ENCODE data around the gene SRSF9. TPM values are rescaled to one million over a fixed set of nuclear protein-coding genes. Genes with fewer than 3 reads are reported as not detected.

SRSF9 gene
- total RNA-seq, 2 experiments from 2014 or later, result 175 to 180 TPM

DNA sequence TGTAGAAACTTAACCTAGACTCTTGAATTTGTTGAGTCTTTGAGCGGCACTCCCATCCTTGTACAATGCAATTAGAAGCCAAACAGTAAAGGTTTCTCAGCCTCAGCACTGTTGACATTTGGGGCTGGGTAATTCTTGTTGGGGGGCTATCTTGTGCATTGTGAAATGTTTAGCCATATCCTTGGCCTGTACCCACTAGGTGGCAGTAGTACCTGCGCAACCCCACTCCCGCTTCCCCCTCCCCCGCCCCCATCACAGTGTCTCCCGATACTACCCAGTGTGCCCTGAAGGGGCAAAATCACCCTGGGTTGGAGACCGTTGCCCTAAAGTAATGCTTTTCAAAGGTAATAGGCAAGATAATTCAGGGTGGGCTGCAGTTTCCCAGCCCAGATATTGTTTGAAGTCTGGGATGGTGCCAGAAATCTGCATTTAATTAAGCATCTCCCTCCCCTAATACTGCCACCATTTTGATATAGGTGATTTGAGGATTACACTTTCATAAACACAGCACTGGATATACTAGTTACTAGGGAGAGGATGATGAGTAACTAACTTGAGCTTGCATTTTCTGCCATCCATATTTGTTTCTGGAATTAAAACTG, 29.8 kb downstream of the SRSF9 start:
- CTCF ChIA-PET, result interaction anchor here (0.6 to 1.5 kb wide), 9 partner anchors 10 to 236 kb away, joined by 3 to 9 read pairs (median 6); partner anchors contain the start of genes DYNLL1, POP5 and SRSF9
- peak; percentile 79 for DNase-seq
- Mint-ChIP-seq H3K27me3 (no peaks in the 10 kb centered on the region), H3K9me3 (no peaks in the 10 kb centered on the region), H3K4me3 (peak overlapping the region; percentile 8), H3K36me3 (ENCODE audit: low read depth) (peaks cover 30% of the 10 kb centered on the region), H3K4me1 (peaks cover 41% of the 10 kb centered on the region), H3K27ac (peak overlapping the region; percentile 35)
- POLR2A ChIA-PET, result interaction anchor here (1.2 to 2.3 kb wide), 3 partner anchors 29 to 30 kb away, joined by 4 to 17 read pairs (median 5); partner anchors contain the start of gene SRSF9

DNA sequence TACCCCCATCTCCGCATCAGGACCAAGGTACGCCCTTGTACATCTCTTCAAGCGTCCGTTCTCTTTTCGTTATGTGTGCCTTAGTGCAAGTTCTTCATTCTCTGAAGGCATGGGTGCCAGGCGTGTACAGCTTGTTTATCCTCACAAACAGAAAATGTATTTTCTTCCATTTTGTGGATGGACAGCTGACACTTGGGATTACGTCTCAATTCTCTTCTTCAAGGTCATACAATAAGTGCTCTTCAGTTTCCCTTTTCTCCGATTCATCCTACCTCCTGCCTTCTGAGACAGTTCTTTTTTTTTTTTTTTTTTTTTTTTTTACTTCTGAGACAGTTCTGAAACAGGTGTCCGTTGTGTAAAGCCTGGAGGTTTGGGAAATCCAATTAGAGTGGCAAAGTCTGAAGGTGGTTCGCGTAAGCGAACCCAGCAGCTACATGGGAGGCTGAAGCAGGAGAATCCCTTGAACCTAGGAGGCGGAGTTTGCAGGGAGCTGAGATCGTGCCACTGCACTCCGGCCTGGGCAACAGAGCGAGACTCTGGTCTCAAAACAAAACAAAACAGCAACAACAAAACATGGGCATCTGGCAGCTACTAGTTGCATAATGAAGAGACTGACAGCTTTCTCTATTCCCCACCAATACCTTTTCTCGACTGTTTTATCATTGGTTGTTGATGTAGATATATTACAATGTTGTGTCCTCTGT, 30.9 kb downstream of the SRSF9 start:
- Mint-ChIP-seq H3K27ac (peak overlapping the region; percentile 95), H3K36me3 (ENCODE audit: low read depth) (peaks cover 21% of the 10 kb centered on the region), H3K4me1 (peaks cover 30% of the 10 kb centered on the region), H3K9me3 (no peaks in the 10 kb centered on the region), H3K27me3 (peaks cover 2% of the 10 kb centered on the region), H3K4me3 (peak overlapping the region; percentile 91)
- DNase-seq, result no peak
- POLR2A ChIA-PET, result interaction anchor here (0.8 to 2.3 kb wide), 7 partner anchors 8 to 147 kb away, joined by 3 to 17 read pairs (median 8); partner anchors contain the start of genes COQ5, DYNLL1, GATC and RNU4-1
- CTCF ChIA-PET, result interaction anchor here (0.6 to 3.3 kb wide), 20 partner anchors 9 to 360 kb away, joined by 3 to 21 read pairs (median 4); partner anchors contain the start of genes PLA2G1B, RNU4-1, SIRT4 and SRSF9

GRCh38 chr12:120437735-120438494, 31.6 kb downstream of the SRSF9 start, which contains the start of gene COX6A1:
COX6A1 (plus strand) TSS chr12:120438113; CDS start chr12:120438127, 14 bp downstream.
- H3K9me3 Mint-ChIP-seq, result no peaks in the 10 kb centered on the region
- H3K36me3 Mint-ChIP-seq (ENCODE audit: low read depth), result peaks cover 21% of the 10 kb centered on the region
- CTCF ChIA-PET, result interaction anchor here (0.6 to 3.3 kb wide), 16 partner anchors 9 to 241 kb away, joined by 3 to 21 read pairs (median 4); partner anchors contain the start of genes PLA2G1B, POP5, RNU4-1 and SIRT4
- peak within 1 kb of the TSS; percentile 91 for H3K4me3 Mint-ChIP-seq
- H3K4me1 Mint-ChIP-seq, result peaks cover 31% of the 10 kb centered on the region
- peaks cover 2% of the 10 kb centered on the region for H3K27me3 Mint-ChIP-seq
- POLR2A ChIA-PET, result interaction anchor here (0.8 to 2.3 kb wide), 8 partner anchors 9 to 146 kb away, joined by 3 to 17 read pairs (median 8); partner anchors contain the start of genes COQ5, DYNLL1, GATC and RNU4-1
- peak within 1 kb of the TSS; percentile 95 for H3K27ac Mint-ChIP-seq
- peak; percentile 98 for DNase-seq

DNA sequence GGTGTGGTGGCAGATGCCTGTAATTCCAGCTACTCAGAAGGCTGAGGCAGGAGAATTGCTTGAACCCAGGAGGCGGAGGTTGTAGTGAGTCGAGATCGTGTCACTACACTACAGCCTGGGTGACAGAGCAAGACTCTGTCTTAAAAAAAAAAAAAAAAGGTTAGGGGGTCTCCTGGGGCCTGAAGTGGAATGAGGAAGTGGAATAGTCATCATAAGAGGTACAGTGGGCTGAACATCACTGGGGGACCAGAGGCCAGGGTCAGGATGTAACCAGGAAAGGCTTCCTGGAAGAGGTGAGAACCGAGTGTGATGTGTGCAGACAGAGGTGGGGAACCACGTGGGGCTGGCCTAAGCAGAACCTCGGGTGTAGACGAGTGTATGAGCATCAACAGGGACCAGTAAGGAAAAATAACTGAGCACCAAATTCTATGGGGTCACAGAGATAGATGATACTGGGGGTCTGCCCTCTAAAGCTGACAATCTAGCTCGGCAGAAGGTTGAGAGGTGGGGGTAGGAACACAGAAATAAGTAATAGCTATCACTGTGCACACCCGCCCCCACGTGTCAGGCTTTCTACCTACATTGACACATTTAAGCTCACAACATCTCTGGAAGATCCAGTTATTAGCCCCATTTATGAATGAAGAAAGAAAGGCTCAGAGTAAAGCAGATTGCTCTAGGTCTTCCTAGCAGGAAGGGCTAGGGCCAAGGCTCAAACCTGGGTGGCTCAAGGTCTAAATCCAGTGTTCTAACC, 36.6 kb downstream of the SRSF9 start:
- peaks cover 12% of the 10 kb centered on the region for H3K27me3 Mint-ChIP-seq
- no peak overlapping the region for H3K27ac Mint-ChIP-seq
- POLR2A ChIA-PET, result interaction anchor here (0.6 to 0.7 kb wide), 2 partner anchors 31 to 48 kb away, joined by 3 read pairs; no protein-coding TSS in a partner anchor
- DNase-seq, result no peak
- CTCF ChIA-PET, result interaction anchor here (1.1 to 1.5 kb wide), 2 partner anchors 34 to 75 kb away, joined by 4 to 6 read pairs; no protein-coding TSS in a partner anchor
- no peak overlapping the region for H3K4me3 Mint-ChIP-seq
- H3K36me3 Mint-ChIP-seq (ENCODE audit: low read depth), result no peaks in the 10 kb centered on the region
- H3K9me3 Mint-ChIP-seq, result no peaks in the 10 kb centered on the region
- peaks cover 14% of the 10 kb centered on the region for H3K4me1 Mint-ChIP-seq

GRCh38 chr12:120429368-120429767, 40.2 kb downstream of the SRSF9 start:
- H3K27ac Mint-ChIP-seq, result no peak overlapping the region
- H3K36me3 Mint-ChIP-seq (ENCODE audit: low read depth), result no peaks in the 10 kb centered on the region
- no peak overlapping the region for H3K4me3 Mint-ChIP-seq
- H3K9me3 Mint-ChIP-seq, result no peaks in the 10 kb centered on the region
- ChIA-PET CTCF (interaction anchor here (1.0 to 2.9 kb wide), 4 partner anchors 9 to 127 kb away, joined by 4 to 18 read pairs (median 7); partner anchors contain the start of genes COX6A1 and SIRT4), POLR2A (interaction anchor here (1.5 to 1.9 kb wide), 2 partner anchors 136 to 138 kb away, joined by 4 to 6 read pairs; partner anchors contain the start of genes RNU4-1 and RNU4-2)
- H3K4me1 Mint-ChIP-seq, result peaks cover 7% of the 10 kb centered on the region
- no peak for DNase-seq
- peaks cover 19% of the 10 kb centered on the region for H3K27me3 Mint-ChIP-seq

DNA sequence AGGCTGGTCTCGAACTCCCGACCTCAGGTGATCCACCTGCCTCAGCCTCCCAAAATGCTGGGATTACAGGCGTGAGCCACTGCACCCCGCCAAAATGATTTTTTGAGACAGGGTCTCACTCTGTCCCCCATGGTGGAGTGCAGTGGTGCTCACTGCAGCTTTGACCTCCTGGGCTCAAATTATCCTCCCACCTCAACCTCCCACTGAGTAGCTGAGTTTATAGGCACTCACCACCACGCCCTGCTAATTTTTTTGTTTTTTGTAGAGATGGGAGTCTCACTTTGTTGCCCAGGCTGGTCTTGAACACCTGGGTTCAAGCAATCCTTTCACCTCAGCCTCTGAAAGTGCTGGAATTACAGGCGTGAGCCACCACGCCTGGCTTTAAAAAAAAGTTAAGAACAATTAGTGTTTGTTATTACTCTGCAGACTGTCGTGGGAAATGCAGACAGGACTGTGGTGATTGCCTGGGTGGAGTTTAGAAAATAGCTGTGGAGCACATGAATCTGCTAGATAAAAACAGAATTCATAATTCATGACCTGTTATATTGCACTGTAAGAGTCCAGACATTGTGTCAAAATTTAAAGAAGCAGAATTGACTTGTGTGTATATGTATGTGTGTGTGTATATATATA, 40.8 kb downstream of the SRSF9 start:
- no peak for DNase-seq
- Mint-ChIP-seq H3K27me3 (peaks cover 18% of the 10 kb centered on the region), H3K9me3 (no peaks in the 10 kb centered on the region), H3K4me1 (peaks cover 7% of the 10 kb centered on the region), H3K36me3 (ENCODE audit: low read depth) (no peaks in the 10 kb centered on the region), H3K4me3 (no peak overlapping the region), H3K27ac (no peak overlapping the region)
- ChIA-PET POLR2A (interaction anchor here (1.2 to 1.9 kb wide), 3 partner anchors 136 to 137 kb away, joined by 3 to 6 read pairs (median 4); partner anchors contain the start of genes RNU4-1 and RNU4-2), CTCF (interaction anchor here (0.8 to 2.9 kb wide), 3 partner anchors 10 to 102 kb away, joined by 4 to 18 read pairs (median 10); partner anchors contain the start of gene COX6A1)

DNA sequence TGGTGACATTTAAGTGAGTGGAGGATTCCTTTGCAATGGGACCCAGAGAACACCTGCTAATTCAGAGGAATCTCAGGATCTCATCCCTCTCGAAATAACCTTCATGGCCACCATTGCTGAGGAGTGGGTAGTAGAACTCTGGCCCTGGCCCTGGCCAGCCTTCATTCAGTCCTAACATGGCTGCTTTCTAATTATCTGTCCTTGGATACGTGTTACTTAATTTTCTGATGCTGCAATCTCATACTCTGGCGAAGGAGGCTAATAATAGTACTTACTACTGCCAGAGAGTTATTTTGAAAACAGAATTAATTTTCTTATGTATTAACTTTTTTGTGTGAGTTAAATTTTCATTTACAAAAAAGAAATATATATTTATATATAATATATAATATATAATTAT, 43.8 kb downstream of the SRSF9 start:
- POLR2A ChIA-PET, result no interaction called here
- Mint-ChIP-seq H3K9me3 (no peaks in the 10 kb centered on the region), H3K27ac (no peak overlapping the region), H3K4me1 (peaks cover 3% of the 10 kb centered on the region), H3K36me3 (ENCODE audit: low read depth) (no peaks in the 10 kb centered on the region), H3K4me3 (no peak overlapping the region), H3K27me3 (peaks cover 18% of the 10 kb centered on the region)
- DNase-seq, result no peak
- CTCF ChIA-PET, result interaction anchor here (0.6 to 1.0 kb wide), 2 partner anchors 10 to 69 kb away, joined by 3 read pairs; no protein-coding TSS in a partner anchor

GRCh38 chr12:120422892-120423456, 46.6 kb downstream of the SRSF9 start:
- POLR2A ChIA-PET, result no interaction called here
- no peak overlapping the region for H3K4me3 Mint-ChIP-seq
- H3K27me3 Mint-ChIP-seq, result peaks cover 7% of the 10 kb centered on the region
- no peak for DNase-seq
- H3K36me3 Mint-ChIP-seq (ENCODE audit: low read depth), result no peaks in the 10 kb centered on the region
- H3K27ac Mint-ChIP-seq, result no peak overlapping the region
- H3K4me1 Mint-ChIP-seq, result no peaks in the 10 kb centered on the region
- CTCF ChIA-PET, result interaction anchor here (0.6 kb wide), 1 partner anchor 98 kb away, joined by 3 read pairs; no protein-coding TSS in a partner anchor
- no peaks in the 10 kb centered on the region for H3K9me3 Mint-ChIP-seq

GRCh38 chr12:120421701-120422100, 47.8 kb downstream of the SRSF9 start:
- CTCF ChIA-PET, result interaction anchor here (0.5 kb wide), 1 partner anchor 104 kb away, joined by 4 read pairs; no protein-coding TSS in a partner anchor
- Mint-ChIP-seq H3K27me3 (peaks cover 2% of the 10 kb centered on the region), H3K36me3 (ENCODE audit: low read depth) (no peaks in the 10 kb centered on the region), H3K9me3 (no peaks in the 10 kb centered on the region), H3K27ac (no peak overlapping the region), H3K4me3 (no peak overlapping the region), H3K4me1 (no peaks in the 10 kb centered on the region)
- DNase-seq, result no peak
- POLR2A ChIA-PET, result no interaction called here

GRCh38 chr12:120417917-120418580, 51.5 kb downstream of the SRSF9 start:
- Mint-ChIP-seq H3K4me1 (no peaks in the 10 kb centered on the region), H3K27me3 (peaks cover 2% of the 10 kb centered on the region), H3K4me3 (no peak overlapping the region), H3K36me3 (ENCODE audit: low read depth) (no peaks in the 10 kb centered on the region), H3K9me3 (no peaks in the 10 kb centered on the region), H3K27ac (no peak overlapping the region)
- no peak for DNase-seq
- CTCF ChIA-PET, result interaction anchor here (0.7 kb wide), 1 partner anchor 220 kb away, joined by 3 read pairs; no protein-coding TSS in a partner anchor
- POLR2A ChIA-PET, result no interaction called here
